ENCODE data around the gene GPR32. TPM values are rescaled to one million over a fixed set of nuclear protein-coding genes. Genes with fewer than 3 reads are reported as not detected.
A peak's percentile ranks its signal among the peaks of the same experiment; 100 is the strongest.

The GPR32 gene
- total RNA-seq, 1 experiment from 2014 or later = not detected

GRCh38 chr19:50724522-50725217 lies 45.6 kb upstream of the GPR32 start:
- ATAC-seq (peak; percentile 74), DNase-seq (ENCODE audit: low spot score) (peak; percentile 100)
- CTCF ChIA-PET = interaction anchor here (0.6 to 6.7 kb wide), 69 partner anchors 8 to 980 kb away, joined by 3 to 195 read pairs (median 4); partner anchors contain the start of genes ACP4, C19orf81 and JOSD2
- Mint-ChIP-seq H3K27me3 (ENCODE audit: low read depth) (peaks cover 43% of the 10 kb centered on the region), H3K27ac (peak overlapping the region; percentile 82), H3K36me3 (no peaks in the 10 kb centered on the region), H3K4me1 (peaks cover 55% of the 10 kb centered on the region), H3K4me3 (peak overlapping the region; percentile 90), H3K9me3 (no peaks in the 10 kb centered on the region)
- POLR2A ChIA-PET = interaction anchor here (0.6 to 1.6 kb wide), 8 partner anchors 49 to 177 kb away, joined by 3 to 7 read pairs (median 4); no protein-coding TSS in a partner anchor
- peak; percentile 70; the same call in 1 of the 2 replicates for TF ChIP-seq ZBTB43 (CRISPR knock-in tag; IDR thresholded peaks at IDR 0.05)
- no peak for TF ChIP-seq AR (CRISPR knock-in tag; IDR thresholded peaks at IDR 0.05)
- TF ChIP-seq MYBL2 (CRISPR knock-in tag; IDR thresholded peaks at IDR 0.05) = 0 out of 2 replicates have a peak, but pooled peaks have one; percentile 46
- 0 out of 2 replicates have a peak, but pooled peaks have one; percentile 40 for TF ChIP-seq ZNF232 (CRISPR knock-in tag; IDR thresholded peaks at IDR 0.05)
- 0 out of 2 replicates have a peak, but pooled peaks have one; percentile 19 for TF ChIP-seq USF2 (CRISPR knock-in tag; IDR thresholded peaks at IDR 0.05)
- TF ChIP-seq FOXP4 (CRISPR knock-in tag; IDR thresholded peaks at IDR 0.05) = no peak; the same call in none of the 2 replicates
- 0 out of 2 replicates have a peak, but pooled peaks have one; percentile 35 for TF ChIP-seq ZNF416 (CRISPR knock-in tag; IDR thresholded peaks at IDR 0.05)
- peak; percentile 79 for TF ChIP-seq SP1 (CRISPR knock-in tag; conservative IDR thresholded peaks at IDR 0.05)
- peak; percentile 63 for TF ChIP-seq E2F5 (CRISPR knock-in tag; IDR thresholded peaks at IDR 0.05)
- 0 out of 2 replicates have a peak, but pooled peaks have one; percentile 80 for TF ChIP-seq TP53 (CRISPR knock-in tag; IDR thresholded peaks at IDR 0.05)
- no peak for TF ChIP-seq OVOL2 (CRISPR knock-in tag; IDR thresholded peaks at IDR 0.05; ENCODE audit: borderline replicate concordance)
- peak; percentile 77 for TF ChIP-seq CTCF (IDR thresholded peaks at IDR 0.05)
- 0 out of 2 replicates have a peak, but pooled peaks have one; percentile 78 for TF ChIP-seq ZNF281 (CRISPR knock-in tag; IDR thresholded peaks at IDR 0.05)
- 0 out of 2 replicates have a peak, but pooled peaks have one; percentile 93 for TF ChIP-seq ETV6 (CRISPR knock-in tag; IDR thresholded peaks at IDR 0.05)
- TF ChIP-seq AFF4 (CRISPR knock-in tag; IDR thresholded peaks at IDR 0.05; ENCODE audit: borderline replicate concordance) = 0 out of 2 replicates have a peak, but pooled peaks have one; percentile 48
- no peak for TF ChIP-seq NR1H2 (CRISPR knock-in tag; IDR thresholded peaks at IDR 0.05)
- TF ChIP-seq FOXK1 (CRISPR knock-in tag; IDR thresholded peaks at IDR 0.05) = peak; percentile 77; the same call in 1 of the 2 replicates
